Measurements from ENCODE around the gene ZC3H14. TPM values are rescaled to one million over a fixed set of nuclear protein-coding genes. Genes with fewer than 3 reads are reported as not detected.

The ZC3H14 gene
- total RNA-seq, 2 donors from 2014 or later, result 52.6 to 54.3 TPM

DNA sequence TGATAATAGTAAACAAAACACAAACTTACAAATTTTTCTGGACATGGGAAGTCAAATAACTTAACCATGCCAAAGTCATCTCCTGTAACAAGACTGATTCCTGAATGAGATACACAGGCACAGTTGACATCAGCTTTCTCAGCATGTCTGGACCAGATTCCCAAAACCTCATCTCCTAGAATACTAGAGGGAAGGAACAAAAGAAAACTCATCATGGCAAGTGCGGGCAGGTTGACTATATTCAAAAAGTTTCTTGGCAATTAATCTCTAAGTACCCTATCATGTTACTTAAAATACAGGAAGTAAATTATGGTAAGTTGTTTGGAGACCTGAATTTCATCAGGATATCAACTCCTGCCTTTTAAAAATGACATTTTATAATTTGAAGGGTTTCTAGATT, 53.9 kb downstream of the ZC3H14 start:
- no peak for DNase-seq
- intact Hi-C loops (cut with DNase I), result no loop called here
- no peaks in the 10 kb centered on the region for H3K27me3 ChIP-seq
- no peaks in the 10 kb centered on the region for H3K4me1 ChIP-seq
- H3K27ac ChIP-seq, result no peak overlapping the region
- no peaks in the 10 kb centered on the region for H3K9me3 ChIP-seq
- H3K4me3 ChIP-seq, result no peak overlapping the region
- no peaks in the 10 kb centered on the region for H3K36me3 ChIP-seq
- TF ChIP-seq, protein P1, sequence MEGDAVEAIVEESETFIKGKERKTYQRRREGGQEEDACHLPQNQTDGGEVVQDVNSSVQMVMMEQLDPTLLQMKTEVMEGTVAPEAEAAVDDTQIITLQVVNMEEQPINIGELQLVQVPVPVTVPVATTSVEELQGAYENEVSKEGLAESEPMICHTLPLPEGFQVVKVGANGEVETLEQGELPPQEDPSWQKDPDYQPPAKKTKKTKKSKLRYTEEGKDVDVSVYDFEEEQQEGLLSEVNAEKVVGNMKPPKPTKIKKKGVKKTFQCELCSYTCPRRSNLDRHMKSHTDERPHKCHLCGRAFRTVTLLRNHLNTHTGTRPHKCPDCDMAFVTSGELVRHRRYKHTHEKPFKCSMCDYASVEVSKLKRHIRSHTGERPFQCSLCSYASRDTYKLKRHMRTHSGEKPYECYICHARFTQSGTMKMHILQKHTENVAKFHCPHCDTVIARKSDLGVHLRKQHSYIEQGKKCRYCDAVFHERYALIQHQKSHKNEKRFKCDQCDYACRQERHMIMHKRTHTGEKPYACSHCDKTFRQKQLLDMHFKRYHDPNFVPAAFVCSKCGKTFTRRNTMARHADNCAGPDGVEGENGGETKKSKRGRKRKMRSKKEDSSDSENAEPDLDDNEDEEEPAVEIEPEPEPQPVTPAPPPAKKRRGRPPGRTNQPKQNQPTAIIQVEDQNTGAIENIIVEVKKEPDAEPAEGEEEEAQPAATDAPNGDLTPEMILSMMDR (IDR thresholded peaks at IDR 0.05), result no peak
- no peak overlapping the region for H3K9ac ChIP-seq (ENCODE audit: low read depth in 2 of 2, low read length in 2 of 2)

DNA sequence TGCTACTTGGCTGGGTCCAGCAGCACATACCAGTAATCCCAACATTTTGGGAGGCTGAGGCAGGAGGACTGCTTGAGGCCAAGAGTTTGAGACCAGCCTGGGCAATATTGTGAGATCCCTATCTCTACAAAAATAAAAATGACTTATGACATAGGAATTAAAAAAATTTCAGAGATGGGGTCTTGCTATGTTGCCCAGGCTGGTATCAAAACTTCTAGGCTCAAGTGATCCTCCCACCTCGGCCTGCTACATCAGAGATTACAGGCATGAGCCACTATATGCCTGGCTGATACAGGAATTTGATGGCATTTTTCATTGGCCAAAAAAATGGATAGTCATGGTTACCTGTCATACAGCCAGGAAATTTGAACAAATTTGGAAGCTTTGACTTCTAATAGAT, 54.6 kb downstream of the ZC3H14 start:
- TF ChIP-seq, protein P1 (IDR thresholded peaks at IDR 0.05), result no peak
- intact Hi-C loops (cut with DNase I), result no loop called here
- Histone ChIP-seq H3K9me3 (no peaks in the 10 kb centered on the region), H3K27ac (no peak overlapping the region), H3K9ac (ENCODE audit: low read depth in 2 of 2, low read length in 2 of 2) (no peak overlapping the region), H3K27me3 (no peaks in the 10 kb centered on the region), H3K36me3 (no peaks in the 10 kb centered on the region), H3K4me1 (no peaks in the 10 kb centered on the region), H3K4me3 (no peak overlapping the region)
- no peak for DNase-seq

GRCh38 chr14:88618476-88618875, 55.6 kb downstream of the ZC3H14 start:
- H3K4me3 ChIP-seq, result no peak overlapping the region
- intact Hi-C loops (cut with DNase I), result no loop called here

DNA sequence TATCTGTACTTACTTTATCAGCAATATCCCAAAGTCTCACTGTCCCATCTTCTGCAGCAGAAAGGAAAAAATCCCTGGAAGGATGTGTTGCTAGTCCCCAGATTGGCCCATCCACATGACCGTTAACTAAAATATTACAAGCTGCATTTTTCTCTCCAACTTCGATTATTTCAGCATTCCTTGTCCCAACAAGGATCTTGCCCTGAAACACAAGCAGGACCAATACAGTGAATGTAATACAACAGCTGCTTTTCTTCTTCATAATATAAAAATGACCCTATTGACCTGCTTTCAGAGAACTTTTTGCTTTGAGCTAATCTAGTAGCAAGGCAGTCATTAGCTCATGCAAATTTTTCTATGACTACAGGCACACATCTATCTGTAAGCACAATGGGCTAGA, 58.3 kb downstream of the ZC3H14 start:
- no peaks in the 10 kb centered on the region for H3K4me1 ChIP-seq
- DNase-seq, result no peak
- H3K9ac ChIP-seq (ENCODE audit: low read depth in 2 of 2, low read length in 2 of 2), result no peak overlapping the region
- no peaks in the 10 kb centered on the region for H3K36me3 ChIP-seq
- TF ChIP-seq, protein P1 (IDR thresholded peaks at IDR 0.05), result no peak
- intact Hi-C loops (cut with DNase I), result no loop called here
- H3K4me3 ChIP-seq, result no peak overlapping the region
- H3K27ac ChIP-seq, result no peak overlapping the region
- no peaks in the 10 kb centered on the region for H3K9me3 ChIP-seq
- H3K27me3 ChIP-seq, result no peaks in the 10 kb centered on the region

More at GRCh38 chr14:88618476-88618875, 55.6 kb downstream of the ZC3H14 start:
- H3K9ac ChIP-seq (ENCODE audit: low read depth in 2 of 2, low read length in 2 of 2), result no peak overlapping the region
- H3K36me3 ChIP-seq, result no peaks in the 10 kb centered on the region
- no peaks in the 10 kb centered on the region for H3K4me1 ChIP-seq
- H3K27me3 ChIP-seq, result no peaks in the 10 kb centered on the region
- no peak overlapping the region for H3K27ac ChIP-seq
- DNase-seq, result no peak
- TF ChIP-seq, protein P1 (IDR thresholded peaks at IDR 0.05), result no peak
- no peaks in the 10 kb centered on the region for H3K9me3 ChIP-seq

- intact Hi-C loops (cut with DNase I), result no loop called here
- DNase-seq, result no peak
Measured at GRCh38 chr14:88625671-88626070, 62.8 kb downstream of the ZC3H14 start.

More at GRCh38 chr14:88625671-88626070, 62.8 kb downstream of the ZC3H14 start:
- Histone ChIP-seq H3K4me3 (no peak overlapping the region), H3K9me3 (no peaks in the 10 kb centered on the region), H3K27ac (no peak overlapping the region), H3K4me1 (no peaks in the 10 kb centered on the region), H3K9ac (ENCODE audit: low read depth in 2 of 2, low read length in 2 of 2) (no peak overlapping the region), H3K27me3 (no peaks in the 10 kb centered on the region), H3K36me3 (no peaks in the 10 kb centered on the region)
- TF ChIP-seq, protein P1 (IDR thresholded peaks at IDR 0.05), result no peak
